Testis (tissue), 2 donors: ENCODE measurements around the gene KIAA0513.

ENCODE experiments used
- CTCF ChIP-seq, 3 experiments: fragments of 450-650 bp in 2 of 3; fragments of 200-600 bp in 1 of 3; sonication (generic) in 1 of 3; IDR thresholded peaks; one replicate each; pipeline ENCODE4 v1.5.1; 2016 to 2019; ENCODE audit warnings: antibody characterized with exemption in 3 of 3, mild to moderate bottlenecking in 2 of 3, moderate library complexity in 1 of 3
- POLR2A ChIP-seq: fragments of 450-650 bp; IDR thresholded peaks from one replicate; pipeline ENCODE4 v1.6.1; 2017; ENCODE audit warnings: antibody characterized with exemption, mild to moderate bottlenecking, moderate library complexity

GRCh38 chr16:85006639-85007038 lies 21.0 kb upstream of the KIAA0513 start:
- TF ChIP-seq CTCF (IDR thresholded peaks at IDR 0.05) (no peak), POLR2A (no peak)
